ENCODE measurements around the gene HNRNPM. TPM values are rescaled to one million over a fixed set of nuclear protein-coding genes. Genes with fewer than 3 reads are reported as not detected.

Gene HNRNPM
- total and polyA plus RNA-seq, 11 donors = 43.4 to 183 (median 95.3) TPM

- no peak for ATAC-seq
- 94 to 97% (median 95%) methylated on average over 27 to 34 of the region's 34 CpGs for WGBS, 4 donors
- TF ChIP-seq POLR2A (IDR thresholded peaks at IDR 0.05) = no peak
- TF ChIP-seq CTCF (IDR thresholded peaks at IDR 0.05) = no peak
- no peak for DNase-seq
- Histone ChIP-seq H3K36me3 (peaks cover 0 to 54% (median 46%) of the 10 kb centered on the region in 9 donors), H3K4me1 (peaks cover 0 to 41% (median 31%) of the 10 kb centered on the region in 12 donors), H3K27ac (no peak overlapping the region), H3K27me3 (no peaks in the 10 kb centered on the region), H3K4me3 (no peak overlapping the region), H3K9me3 (no peaks in the 10 kb centered on the region)
- intact Hi-C loops (cut with DNase I) = loop anchor here in 2 of 10 donors (5.0 kb wide), 2 partner anchors 37 to 47 kb away; partner anchors contain the start of gene ANGPTL4 (in 1 of the 2)
These were observed 45.0 kb upstream of the HNRNPM start for GRCh38 chr19:8399681-8400188.

- H3K36me3 ChIP-seq = peaks cover 0 to 65% (median 58%) of the 10 kb centered on the region in 9 donors
- no peak for ATAC-seq
- intact Hi-C loops (cut with DNase I) = no loop called here
- TF ChIP-seq CTCF (IDR thresholded peaks at IDR 0.05) (no peak), POLR2A (IDR thresholded peaks at IDR 0.05) (no peak)
- H3K27me3 ChIP-seq = no peaks in the 10 kb centered on the region
- no peak overlapping the region for H3K27ac ChIP-seq
- no peak overlapping the region for H3K4me3 ChIP-seq
- WGBS, 4 donors = 93 to 97% (median 96%) methylated on average over 6 to 21 of the region's 21 CpGs
- no peaks in the 10 kb centered on the region for H3K9me3 ChIP-seq
- peaks cover 0 to 26% (median 16%) of the 10 kb centered on the region in 12 donors for H3K4me1 ChIP-seq
- no peak for DNase-seq
These were observed 42.8 kb upstream of the HNRNPM start for GRCh38 chr19:8401981-8402411.

- Histone ChIP-seq H3K4me3 (no peak overlapping the region), H3K27ac (no peak overlapping the region), H3K27me3 (no peaks in the 10 kb centered on the region), H3K36me3 (peaks cover 0 to 65% (median 58%) of the 10 kb centered on the region in 9 donors), H3K4me1 (peaks cover 0 to 14% (median 7%) of the 10 kb centered on the region in 12 donors), H3K9me3 (no peaks in the 10 kb centered on the region)
- TF ChIP-seq CTCF (IDR thresholded peaks at IDR 0.05) = no peak
- TF ChIP-seq POLR2A (IDR thresholded peaks at IDR 0.05) = no peak
- intact Hi-C loops (cut with DNase I) = no loop called here
- DNase-seq (peak in 1 of 5 donors; percentile 51), ATAC-seq (peak in 1 of 4 donors; percentile 6)
- WGBS, 4 donors = 87 to 92% (median 91%) methylated on average over 28 to 44 of the region's 44 CpGs
These were observed 41.5 kb upstream of the HNRNPM start for GRCh38 chr19:8403098-8403819.

GRCh38 chr19:8403820-8404109, 41.0 kb upstream of the HNRNPM start:
- intact Hi-C loops (cut with DNase I) = no loop called here
- WGBS, 4 donors = 86 to 93% (median 92%) methylated on average over 6 to 24 of the region's 24 CpGs
- no peak overlapping the region for H3K27ac ChIP-seq

More at GRCh38 chr19:8403820-8404109, 41.0 kb upstream of the HNRNPM start:
- Histone ChIP-seq H3K9me3 (no peaks in the 10 kb centered on the region), H3K4me1 (peaks cover 0 to 11% (median 5%) of the 10 kb centered on the region in 12 donors), H3K36me3 (peaks cover 0 to 65% (median 58%) of the 10 kb centered on the region in 9 donors), H3K27me3 (no peaks in the 10 kb centered on the region), H3K4me3 (no peak overlapping the region)
- TF ChIP-seq POLR2A (IDR thresholded peaks at IDR 0.05) = no peak
- no peak for TF ChIP-seq CTCF (IDR thresholded peaks at IDR 0.05)
- DNase-seq (peak in 1 of 5 donors; percentile 60), ATAC-seq (peak in 1 of 4 donors; percentile 9)
